ENCODE measurements around the gene DYNLRB1. TPM values are rescaled to one million over a fixed set of nuclear protein-coding genes. Genes with fewer than 3 reads are reported as not detected.

DYNLRB1 gene
- total RNA-seq, 1 donor from 2014 or later, result 112 TPM

DNA sequence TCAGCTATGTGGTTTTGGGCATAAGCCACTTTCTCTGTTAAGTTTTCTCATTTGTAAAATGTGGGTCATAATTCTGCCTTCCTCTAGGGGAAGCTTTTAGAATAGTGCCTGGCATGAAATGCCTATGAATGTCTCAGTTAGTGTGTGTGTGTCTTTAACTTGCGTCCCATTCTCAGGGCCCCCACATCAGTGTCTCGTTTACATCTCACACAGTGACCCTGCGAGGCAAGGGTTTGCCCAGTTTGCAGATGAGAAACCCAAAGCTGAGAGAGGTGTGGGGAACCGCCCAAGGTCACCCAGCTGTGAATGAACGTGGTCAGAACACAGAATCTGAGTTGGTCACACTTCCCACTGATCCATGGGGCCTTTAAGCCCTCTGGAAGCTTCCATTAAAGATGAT is 14.1 kb downstream of the DYNLRB1 start:
- no peak overlapping the region for H3K27ac Mint-ChIP-seq
- no peaks in the 10 kb centered on the region for H3K4me1 Mint-ChIP-seq (ENCODE audit: low read depth)
- no peak for DNase-seq (ENCODE audit: low spot score)
- peaks cover 59% of the 10 kb centered on the region for H3K36me3 Mint-ChIP-seq (ENCODE audit: low read depth)
- no peak overlapping the region for H3K4me3 Mint-ChIP-seq (ENCODE audit: low read depth)
- intact Hi-C loops (cut with micrococcal nuclease), result no loop called here
- H3K9me3 Mint-ChIP-seq, result no peaks in the 10 kb centered on the region
- H3K27me3 Mint-ChIP-seq (ENCODE audit: low read depth), result no peaks in the 10 kb centered on the region

DNA sequence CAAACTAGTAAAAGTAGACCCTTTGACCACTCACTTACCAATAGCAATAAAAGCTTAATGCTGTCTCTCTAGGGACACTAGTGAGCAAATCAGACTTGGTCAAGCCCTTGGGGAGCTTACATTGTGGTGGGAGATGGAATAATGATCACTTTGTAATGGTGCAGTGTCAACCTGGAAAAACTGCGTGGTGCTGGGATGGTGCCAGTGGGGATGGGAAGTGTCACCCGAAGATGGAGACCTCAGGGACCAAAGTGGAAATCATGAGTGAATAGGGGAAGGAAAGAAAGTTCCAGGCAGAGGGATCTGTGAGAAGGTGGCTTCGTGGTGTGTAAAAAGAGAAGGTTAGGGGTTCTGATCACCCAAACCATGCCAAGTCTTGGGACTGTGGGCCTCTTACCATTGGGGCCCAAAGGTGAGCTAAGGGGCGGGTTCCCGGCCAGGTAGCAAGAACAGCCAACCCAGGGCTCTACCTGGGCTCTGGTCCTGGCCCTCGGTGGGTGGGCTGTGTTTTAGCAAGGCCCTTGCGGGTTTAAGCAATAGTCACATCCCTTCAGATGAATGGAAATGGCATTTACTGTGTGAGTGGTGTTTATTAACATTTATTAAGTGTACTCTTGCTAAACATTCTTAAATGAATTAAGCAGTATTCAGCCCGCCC is 15.5 kb downstream of the DYNLRB1 start:
- H3K27ac Mint-ChIP-seq, result no peak overlapping the region
- H3K4me3 Mint-ChIP-seq (ENCODE audit: low read depth), result no peak overlapping the region
- no peaks in the 10 kb centered on the region for H3K27me3 Mint-ChIP-seq (ENCODE audit: low read depth)
- H3K9me3 Mint-ChIP-seq, result no peaks in the 10 kb centered on the region
- H3K36me3 Mint-ChIP-seq (ENCODE audit: low read depth), result peaks cover 55% of the 10 kb centered on the region
- no peak for DNase-seq (ENCODE audit: low spot score)
- H3K4me1 Mint-ChIP-seq (ENCODE audit: low read depth), result no peaks in the 10 kb centered on the region
- intact Hi-C loops (cut with micrococcal nuclease), result no loop called here

DNA sequence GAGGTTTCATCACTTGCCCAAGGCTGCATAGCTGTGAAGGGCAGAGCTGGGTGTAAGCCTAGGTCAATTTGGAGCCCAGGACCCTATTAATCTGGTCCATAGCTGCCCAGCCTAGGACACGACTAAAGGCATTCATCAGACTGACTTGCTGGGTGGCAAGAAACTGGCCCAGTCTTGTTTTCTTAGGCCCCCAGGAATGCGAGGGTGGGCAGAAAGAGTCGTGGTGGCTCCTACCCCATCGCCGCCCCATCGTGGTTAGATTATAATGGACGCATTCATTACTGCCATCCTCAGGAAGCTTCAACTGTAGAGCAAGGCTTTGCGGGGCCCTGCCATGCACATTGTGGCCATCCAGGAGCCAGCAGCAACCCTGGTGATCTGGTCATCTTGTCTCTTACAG is 16.1 kb downstream of the DYNLRB1 start:
- intact Hi-C loops (cut with micrococcal nuclease), result no loop called here
- Mint-ChIP-seq H3K9me3 (no peaks in the 10 kb centered on the region), H3K36me3 (ENCODE audit: low read depth) (peaks cover 57% of the 10 kb centered on the region), H3K4me1 (ENCODE audit: low read depth) (no peaks in the 10 kb centered on the region), H3K27me3 (ENCODE audit: low read depth) (no peaks in the 10 kb centered on the region), H3K27ac (no peak overlapping the region), H3K4me3 (ENCODE audit: low read depth) (no peak overlapping the region)
- DNase-seq (ENCODE audit: low spot score), result no peak

DNA sequence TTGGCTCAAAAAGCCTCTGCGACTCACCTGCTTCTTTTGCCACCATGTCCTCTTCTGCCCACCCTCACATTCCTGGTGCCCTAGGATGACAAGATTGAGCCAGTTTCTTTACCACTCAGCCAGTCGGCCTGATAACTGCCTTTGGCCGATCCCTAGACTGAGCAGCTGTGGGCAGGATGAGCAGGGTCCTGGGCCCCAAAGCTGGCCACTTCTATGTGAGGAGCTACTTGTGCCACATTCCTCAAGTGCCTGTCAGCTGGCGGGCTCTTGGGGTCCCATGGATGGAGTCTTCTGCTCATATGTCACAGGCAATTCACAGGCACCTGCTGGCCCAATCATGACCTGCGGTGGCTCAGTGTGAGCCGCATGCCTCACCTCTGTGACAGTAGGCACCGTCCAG is 16.5 kb downstream of the DYNLRB1 start:
- H3K4me3 Mint-ChIP-seq (ENCODE audit: low read depth), result no peak overlapping the region
- no peak for DNase-seq (ENCODE audit: low spot score)
- H3K27me3 Mint-ChIP-seq (ENCODE audit: low read depth), result no peaks in the 10 kb centered on the region
- intact Hi-C loops (cut with micrococcal nuclease), result no loop called here
- H3K36me3 Mint-ChIP-seq (ENCODE audit: low read depth), result peaks cover 56% of the 10 kb centered on the region
- H3K9me3 Mint-ChIP-seq, result no peaks in the 10 kb centered on the region
- H3K4me1 Mint-ChIP-seq (ENCODE audit: low read depth), result no peaks in the 10 kb centered on the region
- no peak overlapping the region for H3K27ac Mint-ChIP-seq

DNA sequence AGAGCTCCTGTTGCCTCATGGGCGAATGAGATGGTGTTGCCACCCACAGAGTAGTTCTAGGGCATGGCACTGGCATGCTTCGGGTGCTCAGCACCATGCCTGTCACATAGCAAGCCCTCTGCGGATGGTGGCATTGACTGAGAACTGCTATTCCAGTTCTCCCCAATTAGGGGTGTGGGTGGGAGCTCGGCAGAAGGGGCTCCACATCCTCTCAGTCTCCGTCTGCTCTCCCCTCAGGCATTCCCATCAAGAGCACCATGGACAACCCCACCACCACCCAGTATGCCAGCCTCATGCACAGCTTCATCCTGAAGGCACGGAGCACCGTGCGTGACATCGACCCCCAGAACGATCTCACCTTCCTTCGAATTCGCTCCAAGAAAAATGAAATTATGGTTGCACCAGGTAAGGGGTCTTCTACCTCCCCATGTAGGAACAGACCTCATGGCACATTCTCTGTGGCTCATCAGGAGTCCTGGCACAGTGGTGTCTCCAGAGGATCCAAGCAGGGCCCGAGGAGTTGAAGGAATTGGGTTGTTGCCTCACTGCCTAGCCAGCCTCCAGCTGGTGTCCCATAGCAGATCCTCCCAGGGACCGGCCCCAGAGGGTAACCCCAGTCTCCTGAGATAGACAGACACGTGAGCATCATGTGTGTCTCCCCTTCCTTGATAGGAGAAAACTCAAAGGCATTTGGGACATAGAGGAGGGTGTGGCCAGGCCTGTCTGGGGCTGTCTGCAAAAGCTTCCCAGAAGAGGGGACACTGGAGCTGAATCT is 18.4 kb downstream of the DYNLRB1 start:
- intact Hi-C loops (cut with micrococcal nuclease), result no loop called here
- no peaks in the 10 kb centered on the region for H3K27me3 Mint-ChIP-seq (ENCODE audit: low read depth)
- H3K36me3 Mint-ChIP-seq (ENCODE audit: low read depth), result peaks cover 53% of the 10 kb centered on the region
- DNase-seq (ENCODE audit: low spot score), result no peak
- H3K27ac Mint-ChIP-seq, result no peak overlapping the region
- H3K4me1 Mint-ChIP-seq (ENCODE audit: low read depth), result no peaks in the 10 kb centered on the region
- no peaks in the 10 kb centered on the region for H3K9me3 Mint-ChIP-seq
- no peak overlapping the region for H3K4me3 Mint-ChIP-seq (ENCODE audit: low read depth)

DNA sequence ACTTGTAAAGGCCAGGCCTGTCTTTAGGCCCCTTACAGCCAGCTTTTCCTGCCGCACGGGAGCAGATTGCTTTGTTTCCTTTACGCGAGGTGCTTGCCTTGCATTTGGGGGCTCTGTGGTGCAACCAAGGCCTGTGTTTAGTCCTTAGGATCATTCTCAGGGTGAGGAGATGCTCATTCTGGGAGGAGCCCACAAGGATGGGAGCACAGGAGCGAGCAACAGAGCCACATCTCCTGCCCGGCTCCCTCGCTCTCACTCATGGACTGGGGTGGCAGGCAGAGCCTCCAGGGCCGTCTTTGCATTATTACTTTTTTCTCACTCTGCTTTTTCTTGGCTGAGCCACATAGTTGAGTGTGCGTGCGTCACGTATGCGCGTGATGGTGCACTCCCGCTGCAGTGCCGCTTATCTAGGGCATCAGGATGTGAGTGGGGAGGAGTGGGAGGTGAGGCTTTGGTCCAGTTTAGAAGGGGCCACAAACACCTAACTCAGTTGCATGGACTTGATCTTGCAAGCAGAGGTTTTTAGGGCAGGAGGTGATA is 19.1 kb downstream of the DYNLRB1 start:
- Mint-ChIP-seq H3K9me3 (no peaks in the 10 kb centered on the region), H3K27me3 (ENCODE audit: low read depth) (no peaks in the 10 kb centered on the region), H3K36me3 (ENCODE audit: low read depth) (peaks cover 53% of the 10 kb centered on the region), H3K27ac (no peak overlapping the region), H3K4me3 (ENCODE audit: low read depth) (no peak overlapping the region), H3K4me1 (ENCODE audit: low read depth) (no peaks in the 10 kb centered on the region)
- intact Hi-C loops (cut with micrococcal nuclease), result no loop called here
- no peak for DNase-seq (ENCODE audit: low spot score)

DNA sequence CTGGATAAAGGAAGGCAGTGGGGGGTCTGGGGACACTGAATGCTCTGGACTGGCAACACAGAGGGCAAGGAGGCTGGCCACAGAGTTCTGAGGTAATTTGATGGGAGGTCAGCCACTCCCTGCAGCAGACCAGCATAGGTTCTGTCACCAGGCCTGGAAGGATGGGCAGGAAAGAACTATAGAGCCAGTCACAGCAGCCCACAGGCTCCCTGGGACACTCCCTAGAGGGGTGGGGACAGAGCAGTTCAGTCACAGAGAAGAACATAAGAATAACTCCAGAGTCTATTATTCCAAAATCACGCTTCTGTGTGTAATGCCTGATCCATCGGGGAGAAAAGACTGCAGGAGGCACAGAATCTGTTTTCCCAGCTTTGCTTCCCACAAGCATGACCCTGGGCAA is 19.6 kb downstream of the DYNLRB1 start:
- no peaks in the 10 kb centered on the region for H3K27me3 Mint-ChIP-seq (ENCODE audit: low read depth)
- H3K9me3 Mint-ChIP-seq, result no peaks in the 10 kb centered on the region
- DNase-seq (ENCODE audit: low spot score), result no peak
- intact Hi-C loops (cut with micrococcal nuclease), result no loop called here
- H3K36me3 Mint-ChIP-seq (ENCODE audit: low read depth), result peaks cover 53% of the 10 kb centered on the region
- no peaks in the 10 kb centered on the region for H3K4me1 Mint-ChIP-seq (ENCODE audit: low read depth)
- no peak overlapping the region for H3K4me3 Mint-ChIP-seq (ENCODE audit: low read depth)
- no peak overlapping the region for H3K27ac Mint-ChIP-seq

DNA sequence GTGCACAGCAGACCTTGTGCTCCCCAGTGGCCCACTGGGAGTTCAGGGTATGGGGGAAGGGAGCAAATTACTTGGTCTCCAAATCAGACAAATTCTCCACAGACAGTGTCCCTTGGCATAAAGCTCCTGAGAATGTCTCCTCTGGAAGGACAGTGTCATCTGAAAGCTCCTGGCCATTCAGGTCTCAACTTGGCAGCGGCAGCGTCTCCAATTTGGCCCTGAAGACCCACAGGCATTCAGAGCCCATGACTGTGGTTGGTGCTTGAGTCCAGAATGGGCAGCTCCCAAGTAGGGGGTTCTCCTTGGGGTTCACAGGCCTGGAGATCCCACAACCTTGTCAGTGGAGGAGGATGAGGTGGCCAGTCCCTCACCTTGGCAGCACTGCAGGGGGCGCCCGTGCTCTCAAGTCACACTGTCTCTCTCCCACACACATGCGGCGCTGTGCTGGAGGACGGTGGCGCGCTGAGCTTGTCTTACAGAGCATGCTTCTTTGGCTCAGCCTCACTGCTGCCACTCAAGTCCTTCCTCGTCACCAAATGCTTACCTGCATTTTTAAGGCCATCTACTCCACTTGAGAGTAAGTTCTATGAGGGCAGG is 20.7 kb downstream of the DYNLRB1 start:
- intact Hi-C loops (cut with micrococcal nuclease), result no loop called here
- Mint-ChIP-seq H3K4me3 (ENCODE audit: low read depth) (no peak overlapping the region), H3K27me3 (ENCODE audit: low read depth) (no peaks in the 10 kb centered on the region), H3K27ac (no peak overlapping the region), H3K4me1 (ENCODE audit: low read depth) (peaks cover 4% of the 10 kb centered on the region), H3K9me3 (no peaks in the 10 kb centered on the region), H3K36me3 (ENCODE audit: low read depth) (peaks cover 53% of the 10 kb centered on the region)
- no peak for DNase-seq (ENCODE audit: low spot score)

DNA sequence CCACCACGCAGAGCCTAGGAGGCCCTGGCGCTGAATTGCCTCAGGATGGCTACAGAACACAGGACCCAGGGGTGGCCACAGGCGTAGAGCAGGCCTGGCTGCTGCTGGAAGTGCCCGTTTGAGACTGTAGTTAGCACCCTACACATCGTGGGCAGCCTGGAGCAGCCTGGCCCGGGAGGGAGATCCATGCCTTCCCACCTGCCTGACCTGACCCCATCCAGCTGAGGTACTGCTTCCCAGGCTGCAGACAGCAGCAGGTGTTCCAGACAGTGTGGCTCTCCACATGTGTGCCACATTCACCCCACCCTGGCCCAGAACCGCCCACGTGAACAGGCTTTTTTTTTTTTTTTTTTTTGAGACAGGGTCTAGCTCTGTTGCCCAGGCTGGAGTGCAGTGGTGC is 21.4 kb downstream of the DYNLRB1 start:
- Mint-ChIP-seq H3K27me3 (ENCODE audit: low read depth) (no peaks in the 10 kb centered on the region), H3K4me1 (ENCODE audit: low read depth) (peaks cover 4% of the 10 kb centered on the region), H3K9me3 (no peaks in the 10 kb centered on the region), H3K27ac (no peak overlapping the region), H3K4me3 (ENCODE audit: low read depth) (no peak overlapping the region), H3K36me3 (ENCODE audit: low read depth) (peaks cover 54% of the 10 kb centered on the region)
- intact Hi-C loops (cut with micrococcal nuclease), result loop anchor here (1.0 to 2.0 kb wide), 2 partner anchors 171 to 231 kb away; no protein-coding TSS in a partner anchor
- DNase-seq (ENCODE audit: low spot score), result no peak

DNA sequence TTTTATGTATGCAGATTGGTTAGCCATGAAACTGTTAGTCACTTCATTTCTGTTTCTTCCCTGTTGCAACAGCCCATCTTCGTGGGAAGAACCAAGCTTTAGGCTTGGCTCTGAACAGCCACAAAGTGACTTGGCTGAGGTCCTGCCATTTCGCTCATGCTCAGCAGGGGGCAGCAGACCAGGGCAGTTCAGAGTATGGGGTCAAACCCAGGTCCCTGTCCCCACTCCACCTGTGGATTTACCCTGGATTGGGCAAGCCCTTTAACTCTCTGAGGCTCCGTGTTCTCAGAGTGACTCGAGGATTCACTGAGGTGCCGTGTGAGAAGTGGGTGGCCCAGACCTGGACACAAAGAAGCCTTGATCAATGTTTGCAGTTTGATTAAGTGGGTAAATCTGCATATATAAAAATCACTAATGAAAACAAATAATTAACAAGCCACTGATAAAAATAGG is 22.5 kb downstream of the DYNLRB1 start:
- no peaks in the 10 kb centered on the region for H3K9me3 Mint-ChIP-seq
- no peaks in the 10 kb centered on the region for H3K27me3 Mint-ChIP-seq (ENCODE audit: low read depth)
- DNase-seq (ENCODE audit: low spot score), result no peak
- H3K4me3 Mint-ChIP-seq (ENCODE audit: low read depth), result no peak overlapping the region
- H3K4me1 Mint-ChIP-seq (ENCODE audit: low read depth), result peaks cover 4% of the 10 kb centered on the region
- H3K27ac Mint-ChIP-seq, result no peak overlapping the region
- peaks cover 59% of the 10 kb centered on the region for H3K36me3 Mint-ChIP-seq (ENCODE audit: low read depth)
- intact Hi-C loops (cut with micrococcal nuclease), result loop anchor here (1.0 to 2.0 kb wide), 2 partner anchors 170 to 230 kb away; no protein-coding TSS in a partner anchor

DNA sequence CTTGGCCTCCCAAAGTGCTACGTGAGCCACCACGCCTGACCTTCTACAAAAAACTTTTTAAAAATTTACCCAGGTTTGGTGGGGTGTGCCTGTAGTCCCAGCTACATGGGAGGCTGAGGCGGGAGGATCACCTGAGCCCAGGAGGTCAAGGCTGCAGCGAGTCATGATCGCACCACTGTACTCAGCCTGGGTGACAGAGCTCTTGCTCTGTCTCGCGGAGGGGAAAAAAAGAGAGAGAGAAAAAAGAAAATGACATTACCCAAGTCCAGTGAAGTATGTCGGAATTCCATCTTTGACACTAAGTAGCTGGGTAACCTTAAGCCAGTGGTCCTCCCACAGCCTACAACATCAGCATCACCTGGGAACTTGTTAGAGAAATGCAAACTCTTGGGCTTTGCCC is 23.5 kb downstream of the DYNLRB1 start:
- Mint-ChIP-seq H3K4me1 (ENCODE audit: low read depth) (peaks cover 9% of the 10 kb centered on the region), H3K27me3 (ENCODE audit: low read depth) (no peaks in the 10 kb centered on the region), H3K36me3 (ENCODE audit: low read depth) (peaks cover 56% of the 10 kb centered on the region), H3K9me3 (no peaks in the 10 kb centered on the region), H3K27ac (no peak overlapping the region), H3K4me3 (ENCODE audit: low read depth) (no peak overlapping the region)
- no peak for DNase-seq (ENCODE audit: low spot score)
- intact Hi-C loops (cut with micrococcal nuclease), result loop anchor here (2.0 kb wide), 1 partner anchor 229 kb away; no protein-coding TSS in a partner anchor

DNA sequence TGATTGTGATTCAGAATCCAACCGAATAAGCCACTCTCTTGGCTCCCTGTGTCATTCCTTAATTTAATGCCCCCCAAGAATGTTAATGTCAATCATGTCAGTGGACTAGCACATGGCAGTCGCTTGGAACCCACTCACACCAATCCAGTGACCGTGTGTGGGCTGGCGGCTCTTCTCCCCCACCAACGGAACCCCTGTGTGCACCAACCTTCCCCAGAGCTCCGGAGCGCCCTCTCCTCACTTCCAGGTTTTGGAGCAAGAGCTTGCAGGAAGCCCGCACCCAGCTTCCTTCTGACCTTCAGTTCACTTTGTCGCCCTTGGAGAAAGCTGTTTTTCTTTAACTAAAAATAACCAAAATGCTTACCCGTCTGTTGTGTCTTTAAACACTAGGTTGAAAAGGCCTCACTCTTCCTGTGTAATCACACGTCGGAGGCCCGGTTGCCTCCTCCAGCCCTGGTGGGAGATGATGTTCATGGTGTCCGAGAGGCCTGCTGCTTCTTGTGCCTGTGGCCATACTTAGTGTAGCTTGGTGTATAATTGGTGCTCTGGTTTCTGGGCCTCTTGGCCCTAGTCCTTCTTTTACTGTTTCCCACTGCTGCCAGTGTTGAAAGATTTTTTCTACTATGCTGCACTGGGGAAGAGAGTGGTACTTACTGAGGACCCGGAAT is 24.5 kb downstream of the DYNLRB1 start:
- Mint-ChIP-seq H3K27ac (no peak overlapping the region), H3K27me3 (ENCODE audit: low read depth) (no peaks in the 10 kb centered on the region), H3K4me3 (ENCODE audit: low read depth) (no peak overlapping the region), H3K36me3 (ENCODE audit: low read depth) (peaks cover 47% of the 10 kb centered on the region), H3K4me1 (ENCODE audit: low read depth) (peaks cover 10% of the 10 kb centered on the region), H3K9me3 (no peaks in the 10 kb centered on the region)
- no peak for DNase-seq (ENCODE audit: low spot score)
- intact Hi-C loops (cut with micrococcal nuclease), result no loop called here
